Adrenal gland (tissue), 12 donors: ENCODE results near the gene SYCE3. TPM values are rescaled to one million over a fixed set of nuclear protein-coding genes. Genes with fewer than 3 reads are reported as not detected.

Experiments
- DNase-seq, 7 donors: peaks; one replicate each; pipeline ENCODE4 v3.0.0-alpha.2; 2019 to 2020
- H3K27ac ChIP-seq, 5 donors: fragments of 200-600 bp; sonication (generic) in 4 of 5; 1 replicate in 3 of 5; 2 replicates in 2 of 5; pipeline versions ENCODE4 v1.5.1 to v1.8.0; 2016 to 2020; ENCODE audit warnings: mild to moderate bottlenecking in 1 of 5
- H3K27me3 ChIP-seq: fragments of 200-600 bp; 2 replicates; pipeline ENCODE4 v1.8.0; 2021
- H3K36me3 ChIP-seq, 2 donors: fragments of 200-600 bp; replicated peaks in 1 of 2; 1 replicate in 1 of 2; 2 replicates in 1 of 2; pipeline versions ENCODE4 v1.5.1 to v1.8.0; 2018 to 2022
- H3K4me1 ChIP-seq, 2 donors: fragments of 200-600 bp; replicated peaks in 1 of 2; 1 replicate in 1 of 2; 2 replicates in 1 of 2; pipeline versions ENCODE4 v1.5.1 to v1.8.0; 2018 to 2021
- H3K4me3 ChIP-seq, 4 donors: fragments of 200-600 bp; sonication (generic) in 3 of 4; one replicate each; pipeline ENCODE4 v1.5.1; 2016 to 2018
- H3K9me3 ChIP-seq, 3 donors: fragments of 200-600 bp; sonication (generic) in 1 of 3; replicated peaks in 1 of 3; 1 replicate in 2 of 3; 2 replicates in 1 of 3; pipeline versions ENCODE4 v1.5.1 to v1.8.0; 2016 to 2021
- CTCF ChIP-seq, 6 experiments: fragments of 450-650 bp in 4 of 6; fragments of 200-600 bp in 2 of 6; sonication (generic) in 1 of 6; IDR thresholded peaks; 1 replicate in 5 of 6; 2 replicates in 1 of 6; pipeline versions ENCODE4 v1.5.1 to v1.8.0; 2016 to 2021; ENCODE audit warnings: antibody characterized with exemption in 6 of 6, mild to moderate bottlenecking in 2 of 6, moderate library complexity in 1 of 6
- POLR2A ChIP-seq, 2 donors: fragments of 450-650 bp; IDR thresholded peaks; one replicate each; pipeline ENCODE4 v1.6.1; 2017; ENCODE audit warnings: antibody characterized with exemption in 2 of 2, mild to moderate bottlenecking in 2 of 2, moderate library complexity in 1 of 2
- WGBS, 4 donors: extraction: QIAGEN DNeasy Blood & Tissue Kit in 2 of 4; methylation state at CpG; one replicate each; pipeline versions ENCODE4 v1.1.5 to v1.1.7; 2013 to 2017; 5-methylcytosine and 5-hydroxymethylcytosine counted together
- intact Hi-C, 2 donors: fragments of 100-400 bp; cut with DNase I; formaldehyde crosslinking; loops; one replicate each; pipeline versions ENCODE4 v1.14.1 to v1.15.0; 2022 to 2023
- polyA plus RNA-seq, 3 donors: library from polyadenylated mRNA; stranded (reverse); fragments of 200-250 nt in 2 of 3; fragments of 350-450 nt in 1 of 3; fragmentation: Illumina TruSeq in 1 of 3; extraction: RNeasy Lipid Tissue Mini Kit (QIAGEN cat#74804) in 1 of 3; gene quantifications; one replicate each; pipeline ENCODE4 v1.2.3, GENCODE V29; 2013 to 2014
- total RNA-seq, 9 donors: library from RNA; depleted of rRNA in 4 of 9; stranded (reverse); fragments of >200 nt in 4 of 9; fragments of 120-200 nt in 1 of 9; fragmentation: NEBNext Ultra II Directional in 1 of 9; extraction: Animal tissue kit (Norgen Biotek cat#: 25700) in 1 of 9; gene quantifications; one replicate each; pipeline versions ENCODE4 v1.1.0 to v1.2.4, GENCODE V29; 2013 to 2023
- donor health status: healthy with polysubstance abuse.
- donor health status: Bipolar disorder and iron deficiency.
- donor health status: DM: yes; HTN: yes; CAD: no.
- donor health status: DM: no; HTN: no; CAD: no.
- donor health status: DM: no; HTN: no; CAD: no.
- donor health status: DM: yes; HTN: yes; CAD: no.

The SYCE3 gene
- total and polyA plus RNA-seq, 12 donors = 0.57 to 7.2 (median 0.87) TPM; not detected in 5

DNA sequence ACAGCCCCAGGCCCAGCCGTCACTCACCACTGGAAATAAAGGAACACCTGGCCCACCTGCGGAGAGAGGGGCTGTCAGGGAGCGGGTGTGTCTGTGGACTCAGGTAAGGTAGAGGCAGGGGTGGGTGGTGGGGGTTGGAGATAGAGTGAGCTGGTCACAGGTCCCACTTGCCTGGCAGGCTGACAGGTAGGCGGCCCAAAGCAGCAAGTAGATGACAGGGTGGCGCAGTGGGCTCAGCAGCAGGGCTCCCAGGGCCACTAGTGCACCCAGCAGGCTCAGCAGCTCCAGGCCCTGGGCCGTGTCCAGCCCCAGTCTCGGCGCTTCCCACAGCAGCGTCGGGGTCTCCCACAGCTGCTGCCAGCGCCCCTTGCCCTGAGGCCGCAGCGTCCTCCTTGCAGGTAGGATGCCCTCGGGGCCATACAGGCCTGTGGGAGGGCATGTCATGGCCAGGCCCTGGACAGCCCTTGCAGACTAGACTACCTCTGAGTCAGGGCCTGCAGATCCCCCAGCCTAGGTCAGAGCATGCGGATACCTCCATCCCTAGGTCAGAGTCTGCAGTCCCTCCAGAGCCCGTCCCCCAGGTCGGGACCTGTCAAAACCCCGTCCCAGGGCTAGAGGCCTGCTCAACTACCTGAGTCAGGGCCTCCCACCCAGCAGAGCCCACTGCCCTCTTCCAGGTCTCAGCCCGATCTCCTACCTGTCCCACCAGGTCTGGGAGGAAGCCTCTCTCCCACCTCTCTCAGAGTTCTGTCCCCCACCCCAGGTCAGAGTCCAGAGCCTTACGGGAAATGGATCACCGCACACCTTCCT is 55.9 kb downstream of the SYCE3 start:
- no peaks in the 10 kb centered on the region for H3K9me3 ChIP-seq
- H3K4me3 ChIP-seq = peak overlapping the region; percentile 71 to 88 (median 82)
- TF ChIP-seq CTCF (IDR thresholded peaks at IDR 0.05) = no peak
- TF ChIP-seq POLR2A (IDR thresholded peaks at IDR 0.05) = no peak
- H3K27ac ChIP-seq = peak overlapping the region in 4 of 5 donors; percentile 60 to 97 (median 74)
- DNase-seq = peak in 4 of 7 donors; percentile 54 to 71 (median 60)
- WGBS, 4 donors = 22 to 52% (median 29%) methylated on average over 7 to 21 of the region's 21 CpGs
- intact Hi-C loops = no loop called here
- H3K36me3 ChIP-seq = peaks cover 0 to 32% of the 10 kb centered on the region in 2 donors
- H3K4me1 ChIP-seq = peaks cover 8 to 25% of the 10 kb centered on the region in 2 donors
- H3K27me3 ChIP-seq = no peaks in the 10 kb centered on the region

DNA sequence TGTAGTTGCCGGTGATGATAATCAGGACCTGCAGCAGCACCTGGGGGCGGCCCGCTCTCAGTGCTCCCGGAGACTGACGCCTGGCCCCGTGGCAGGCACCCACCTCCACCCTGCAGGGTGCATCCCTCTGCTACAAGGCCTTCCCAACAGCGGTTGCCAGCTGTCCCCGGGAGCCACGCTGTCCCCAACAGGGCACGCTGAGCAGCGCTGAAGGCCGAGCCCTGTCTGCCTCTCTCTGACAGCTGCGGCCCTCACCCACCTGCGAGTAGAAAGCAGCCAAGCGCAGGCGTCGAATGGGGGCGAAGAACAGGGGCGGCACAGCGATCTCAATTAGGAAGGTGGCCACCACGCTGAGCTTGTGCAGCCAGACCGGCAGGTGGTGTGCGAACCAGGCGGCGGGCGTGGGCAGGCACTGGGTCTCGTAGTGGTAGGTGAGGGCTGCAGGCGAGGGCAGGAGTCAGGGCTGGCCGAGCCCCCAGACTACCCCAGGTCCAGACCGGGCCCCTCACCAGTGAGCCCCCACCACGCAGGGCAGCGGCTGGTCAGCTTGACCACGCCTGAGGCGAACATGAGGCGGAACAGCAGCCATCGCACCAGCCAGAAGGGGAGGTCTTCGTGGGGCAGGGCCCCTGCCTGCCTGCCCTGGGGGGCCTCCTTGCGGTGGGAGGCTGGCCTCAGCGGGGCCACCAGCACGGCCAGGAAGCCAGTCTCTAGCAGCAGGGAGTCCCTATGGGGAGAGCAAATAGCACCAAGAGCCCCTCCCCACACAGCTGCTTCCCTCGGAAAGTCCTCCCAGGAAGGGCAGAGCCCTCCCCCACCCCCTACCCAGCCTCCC is 56.7 kb downstream of the SYCE3 start:
- Histone ChIP-seq H3K4me1 (peaks cover 8 to 25% of the 10 kb centered on the region in 2 donors), H3K27me3 (no peaks in the 10 kb centered on the region), H3K27ac (no peak overlapping the region), H3K4me3 (peak overlapping the region in 2 of 4 donors; percentile 77 to 88), H3K36me3 (peaks cover 0 to 32% of the 10 kb centered on the region in 2 donors), H3K9me3 (no peaks in the 10 kb centered on the region)
- DNase-seq = peak in 4 of 7 donors; percentile 26 to 58 (median 47)
- TF ChIP-seq POLR2A (IDR thresholded peaks at IDR 0.05) = no peak
- 90 to 94% (median 92%) methylated on average over 15 to 41 of the region's 41 CpGs for WGBS, 4 donors
- intact Hi-C loops = no loop called here

DNA sequence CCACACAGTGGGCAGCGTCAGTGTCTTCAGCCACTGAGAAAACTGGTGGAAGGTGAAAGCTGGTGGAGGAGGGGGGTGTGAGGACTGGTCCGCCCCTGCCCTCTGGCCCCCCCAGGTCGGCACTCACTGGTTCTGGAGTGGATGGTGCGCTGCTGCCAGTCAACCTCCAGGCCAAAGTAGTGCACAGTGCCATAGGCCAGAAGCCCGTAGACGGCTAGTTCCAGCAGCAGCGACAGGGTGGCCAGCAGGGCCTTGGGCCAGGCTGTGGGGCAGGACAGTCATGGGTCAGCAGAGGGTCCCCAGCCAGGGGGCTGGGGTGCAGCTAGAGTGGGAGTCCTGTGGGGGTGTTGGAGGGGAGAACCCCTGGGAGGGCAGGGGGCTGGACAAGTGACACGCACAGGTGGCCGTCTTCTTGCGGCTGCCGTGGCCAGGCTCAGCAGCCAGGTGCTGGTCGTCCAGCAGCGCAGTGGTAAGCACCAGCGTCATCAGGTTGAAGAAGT is 57.4 kb downstream of the SYCE3 start:
- peaks cover 8 to 25% of the 10 kb centered on the region in 2 donors for H3K4me1 ChIP-seq
- peaks cover 0 to 32% of the 10 kb centered on the region in 2 donors for H3K36me3 ChIP-seq
- peak in 2 of 7 donors; percentile 17 to 38 for DNase-seq
- H3K27me3 ChIP-seq = no peaks in the 10 kb centered on the region
- WGBS, 4 donors = 83 to 93% (median 89%) methylated on average over 6 to 14 of the region's 14 CpGs; no CpG with 5 or more reads in 1 of the 4 donors
- H3K9me3 ChIP-seq = no peaks in the 10 kb centered on the region
- TF ChIP-seq POLR2A (IDR thresholded peaks at IDR 0.05) = no peak
- TF ChIP-seq CTCF (IDR thresholded peaks at IDR 0.05) = no peak
- H3K4me3 ChIP-seq = no peak overlapping the region
- H3K27ac ChIP-seq = no peak overlapping the region
- intact Hi-C loops = no loop called here

DNA sequence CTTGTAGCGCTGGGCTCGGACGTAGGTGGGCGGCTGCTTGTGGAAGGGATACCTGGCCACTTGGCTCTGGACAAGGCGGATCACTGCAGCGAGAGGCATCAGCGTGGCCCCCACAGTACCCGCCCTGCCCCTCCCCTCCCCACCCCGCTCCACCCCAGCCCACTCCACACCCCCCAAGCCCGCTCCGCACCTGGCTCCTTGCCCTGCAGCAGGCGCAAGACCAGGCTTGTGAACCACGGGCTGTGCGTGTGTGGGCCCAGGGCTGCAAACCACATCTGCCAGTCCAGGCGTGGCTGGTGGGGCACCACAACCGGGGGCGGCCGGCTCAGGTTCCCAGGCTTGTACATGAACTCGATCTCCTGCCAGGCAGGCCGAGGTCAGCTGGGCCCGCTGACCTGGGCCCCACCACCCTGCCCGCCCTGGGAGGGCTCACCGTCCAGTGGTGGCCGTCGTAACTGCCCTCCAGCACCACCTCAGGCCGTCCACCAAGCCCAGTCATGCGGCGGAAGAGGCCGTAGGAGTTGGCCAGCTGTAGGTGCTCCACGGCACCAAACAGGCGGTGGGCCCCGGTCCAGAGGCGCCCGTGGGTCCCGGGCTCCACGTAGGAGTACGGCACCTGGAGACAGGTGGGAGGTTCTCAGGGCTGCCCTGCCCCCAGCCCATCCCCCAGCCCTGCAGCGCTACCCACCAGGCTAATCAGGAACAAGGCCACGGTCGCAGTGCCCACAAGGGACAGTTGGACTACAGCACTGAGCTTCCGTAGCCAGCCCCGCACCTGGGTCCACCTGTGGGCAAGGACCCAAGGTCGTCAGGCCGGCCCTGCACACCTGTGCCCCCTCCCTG is 58.1 kb downstream of the SYCE3 start:
- Histone ChIP-seq H3K27ac (no peak overlapping the region), H3K36me3 (peaks cover 0 to 32% of the 10 kb centered on the region in 2 donors), H3K9me3 (no peaks in the 10 kb centered on the region), H3K27me3 (no peaks in the 10 kb centered on the region), H3K4me3 (no peak overlapping the region), H3K4me1 (peaks cover 8 to 25% of the 10 kb centered on the region in 2 donors)
- no peak for TF ChIP-seq POLR2A (IDR thresholded peaks at IDR 0.05)
- peak in 2 of 7 donors; percentile 24 to 31 for DNase-seq
- WGBS, 4 donors = 94 to 100% (median 97%) methylated on average over 1 to 44 of the region's 44 CpGs
- intact Hi-C loops = no loop called here
